Keratinocyte (primary cell): ENCODE results near the gene FBXO3. TPM values are rescaled to one million over a fixed set of nuclear protein-coding genes. Genes with fewer than 3 reads are reported as not detected.
A peak's percentile ranks its signal among the peaks of the same experiment; 100 is the strongest.

Experiments
- DNase-seq: peaks from one replicate; pipeline ENCODE4 v3.0.0-alpha.2; 2011; ENCODE audit warnings: low read depth, missing footprints, low spot score
- FAIRE-seq: peaks from 2 replicates; lab custom pipeline; 2011; peaks lifted over from hg19 to GRCh38; lab: Jason Lieb, UNC
- H2AFZ ChIP-seq: 2 replicates; pipeline ENCODE4 v1.6.0; 2012; ENCODE audit warnings: low read length, control low read depth, inconsistent platforms; ENCODE audit not compliant: control insufficient read depth
- H3K27ac ChIP-seq: 2 replicates; pipeline ENCODE4 v1.5.1; 2011; ENCODE audit warnings: low read length; ENCODE audit not compliant: control insufficient read depth, insufficient read depth
- H3K27me3 ChIP-seq: 3 replicates; pipeline ENCODE4 v1.6.0; 2011; ENCODE audit warnings: low read length; ENCODE audit not compliant: control insufficient read depth, insufficient read depth; ENCODE audit errors: extremely low read depth
- H3K36me3 ChIP-seq, 2 experiments: 2 replicates in 1 of 2; 3 replicates in 1 of 2; pipeline ENCODE4 v1.5.1; 2011; ENCODE audit warnings: low read length in 2 of 2, mild to moderate bottlenecking in 1 of 2; ENCODE audit not compliant: control insufficient read depth in 2 of 2, insufficient read depth in 2 of 2; ENCODE audit errors: extremely low read depth in 1 of 2
- H3K4me1 ChIP-seq: 3 replicates; pipeline ENCODE4 v1.5.1; 2011; ENCODE audit warnings: low read length; ENCODE audit not compliant: control insufficient read depth, insufficient read depth; ENCODE audit errors: extremely low read depth
- H3K4me2 ChIP-seq: 3 replicates; pipeline ENCODE4 v1.6.0; 2011; ENCODE audit warnings: low read depth, low read length; ENCODE audit not compliant: control insufficient read depth, insufficient read depth; ENCODE audit errors: extremely low read depth
- H3K4me3 ChIP-seq, 3 experiments: fragments of 200-600 bp in 1 of 3; sonication (generic) in 1 of 3; 2 replicates in 2 of 3; 3 replicates in 1 of 3; pipeline ENCODE4 v1.5.1; 2011 to 2016; ENCODE audit warnings: low read length in 3 of 3, mild to moderate bottlenecking in 3 of 3, control low read depth in 2 of 3, inconsistent platforms in 1 of 3, low read depth in 1 of 3, mixed read lengths in 1 of 3, mixed run types in 1 of 3, moderate library complexity in 1 of 3; ENCODE audit not compliant: control insufficient read depth in 2 of 3, insufficient read depth in 2 of 3; ENCODE audit errors: extremely low read depth in 1 of 3
- H3K79me2 ChIP-seq: 2 replicates; pipeline ENCODE4 v1.6.0; 2012; ENCODE audit warnings: low read length; ENCODE audit not compliant: control insufficient read depth, insufficient read depth
- H3K9ac ChIP-seq: 3 replicates; pipeline ENCODE4 v1.6.0; 2011; ENCODE audit warnings: low read length; ENCODE audit not compliant: control insufficient read depth, insufficient read depth; ENCODE audit errors: extremely low read depth
- H3K9me1 ChIP-seq: 3 replicates; pipeline ENCODE4 v1.6.0; 2011; ENCODE audit warnings: low read length; ENCODE audit not compliant: control insufficient read depth, insufficient read depth; ENCODE audit errors: extremely low read depth
- H3K9me3 ChIP-seq: 2 replicates; pipeline ENCODE4 v1.5.1; 2012; ENCODE audit warnings: low read depth, low read length; ENCODE audit not compliant: control insufficient read depth
- H4K20me1 ChIP-seq: 3 replicates; pipeline ENCODE4 v1.6.0; 2011; ENCODE audit warnings: low read length; ENCODE audit not compliant: control insufficient read depth, insufficient read depth; ENCODE audit errors: extremely low read depth
- CTCF ChIP-seq, 3 experiments: IDR thresholded peaks in 1 of 3; conservative IDR thresholded peaks in 1 of 3; optimal IDR thresholded peaks in 1 of 3; 2 replicates in 2 of 3; 3 replicates in 1 of 3; pipeline versions ENCODE3 to v1.5.1; 2011; ENCODE audit warnings: low read length in 3 of 3, mild to moderate bottlenecking in 3 of 3, moderate library complexity in 2 of 3, control low read depth in 1 of 3, inconsistent platforms in 1 of 3; ENCODE audit not compliant: insufficient read depth in 2 of 3; ENCODE audit errors: extremely low read depth in 1 of 3
- EZH2 ChIP-seq: IDR thresholded peaks from one replicate; pipeline ENCODE4 v1.6.1; 2012; ENCODE audit warnings: inconsistent platforms, mild to moderate bottlenecking, low read length, moderate library complexity
- dilution Hi-C: fragments of 300-500 bp; cut with MboI; formaldehyde crosslinking; loops from one replicate; pipeline ENCODE4 v1.7.0; 2020; ENCODE audit warnings: low sequenced_read_pairs; ENCODE audit not compliant: extremely low pct_ligation_motif_present
- polyA plus RNA-seq, 5 experiments: library from polyadenylated mRNA; depleted of rRNA in 3 of 5; stranded (reverse) in 3 of 5; stranded (forward) in 1 of 5; unstranded in 1 of 5; fragments of >200 nt; gene quantifications; 1 replicate in 1 of 5; 2 replicates in 3 of 5; 3 replicates in 1 of 5; pipeline versions ENCODE4 v1.2.1 to v1.2.3, GENCODE V29; 2011 to 2012; ENCODE audit warnings: missing spikeins in 2 of 5, low read depth in 1 of 5, low replicate concordance in 1 of 5

Gene FBXO3
- polyA plus RNA-seq, 1 donor (not counting 4 experiments of a cell fraction or from before 2014, with no cell fraction given) = 68.6 TPM

- DNase-seq (no peak), FAIRE-seq (no peak)
- Histone ChIP-seq H3K36me3 (peaks cover 10 to 26% of the 10 kb centered on the region in 2 experiments), H3K4me2 (peak within 1 kb of the TSS; percentile 98), H3K9ac (peak within 1 kb of the TSS; percentile 96), H3K4me1 (peaks cover 42% of the 10 kb centered on the region), H3K79me2 (peaks cover 49% of the 10 kb centered on the region), H3K4me3 (peak within 1 kb of the TSS; percentile 91 to 100 (median 97)), H3K27me3 (no peaks in the 10 kb centered on the region), H3K9me1 (peaks cover 3% of the 10 kb centered on the region), H4K20me1 (peaks cover 27% of the 10 kb centered on the region), H2AFZ (peak within 1 kb of the TSS; percentile 70), H3K27ac (peak within 1 kb of the TSS; percentile 92), H3K9me3 (no peaks in the 10 kb centered on the region)
- no peak for TF ChIP-seq CTCF (optimal IDR thresholded peaks at IDR 0.05 in 1 of 3, IDR thresholded peaks at IDR 0.05 in 1 of 3, conservative IDR thresholded peaks at IDR 0.05 in 1 of 3; ENCODE audit: extremely low read depth in 1 of 3, insufficient read depth in 2 of 3, low read length in 3 of 3)
- dilution Hi-C loops = no loop called here
These were observed 38.0 kb downstream of the FBXO3 start, which contains the start of gene CD59 for GRCh38 chr11:33736148-33736812. CD59 (minus strand) TSS chr11:33736423; CDS start chr11:33722445, 13,978 bp downstream.

GRCh38 chr11:33735271-33736147 is 38.8 kb downstream of the FBXO3 start:
- Histone ChIP-seq H3K9me1 (peaks cover 3% of the 10 kb centered on the region), H3K4me3 (peak overlapping the region; percentile 91 to 100 (median 97)), H3K4me2 (peak overlapping the region; percentile 98), H3K36me3 (peaks cover 10 to 26% of the 10 kb centered on the region in 2 experiments), H3K9me3 (no peaks in the 10 kb centered on the region), H3K9ac (peak overlapping the region; percentile 96), H3K4me1 (peaks cover 49% of the 10 kb centered on the region), H3K79me2 (peaks cover 57% of the 10 kb centered on the region), H4K20me1 (peaks cover 29% of the 10 kb centered on the region), H3K27me3 (no peaks in the 10 kb centered on the region), H3K27ac (peak overlapping the region; percentile 92), H2AFZ (no peak overlapping the region)
- TF ChIP-seq EZH2 (no peak), CTCF (optimal IDR thresholded peaks at IDR 0.05 in 1 of 3, IDR thresholded peaks at IDR 0.05 in 1 of 3, conservative IDR thresholded peaks at IDR 0.05 in 1 of 3; ENCODE audit: extremely low read depth in 1 of 3, insufficient read depth in 2 of 3, low read length in 3 of 3) (no peak)
- no peak for FAIRE-seq
- no peak for DNase-seq
- dilution Hi-C loops = no loop called here
